NCI-H748 (cell line): ENCODE measurements around the gene RAI1.

Experiments used
- DNase-seq: peaks from one replicate; lab custom pipeline; 2025; ENCODE audit not compliant: unreplicated experiment; lab: John Stamatoyannopoulos, UW

The RAI1 gene

GRCh38 chr17:17729620-17730249, 48.5 kb downstream of the RAI1 start:
- peak; percentile 70 for DNase-seq

GRCh38 chr17:17730250-17730935, 49.1 kb downstream of the RAI1 start:
- no peak for DNase-seq

- DNase-seq, result no peak
Measured at GRCh38 chr17:17732444-17732843, 51.2 kb downstream of the RAI1 start.

GRCh38 chr17:17732892-17733670, 51.8 kb downstream of the RAI1 start:
- no peak for DNase-seq

- no peak for DNase-seq
Measured at GRCh38 chr17:17736205-17737183, 55.2 kb downstream of the RAI1 start.

- DNase-seq, result peak; percentile 27
Measured at GRCh38 chr17:17737961-17738894, 57.0 kb downstream of the RAI1 start.

GRCh38 chr17:17738901-17739300, 57.6 kb downstream of the RAI1 start:
- DNase-seq, result no peak

GRCh38 chr17:17739388-17740066, 58.3 kb downstream of the RAI1 start:
- DNase-seq, result no peak

GRCh38 chr17:17740615-17741348, 59.5 kb downstream of the RAI1 start:
- no peak for DNase-seq

GRCh38 chr17:17741349-17742023, 60.2 kb downstream of the RAI1 start:
- no peak for DNase-seq

GRCh38 chr17:17742133-17742621, 60.9 kb downstream of the RAI1 start:
- no peak for DNase-seq

GRCh38 chr17:17742688-17743390, 61.6 kb downstream of the RAI1 start:
- DNase-seq, result no peak

- DNase-seq, result no peak
Measured at GRCh38 chr17:17743391-17744112, 62.3 kb downstream of the RAI1 start.

GRCh38 chr17:17744116-17744515, 62.9 kb downstream of the RAI1 start:
- DNase-seq, result no peak

- no peak for DNase-seq
Measured at GRCh38 chr17:17745476-17746455, 64.5 kb downstream of the RAI1 start.
